ENCODE results near the gene VIT. TPM values are rescaled to one million over a fixed set of nuclear protein-coding genes. Genes with fewer than 3 reads are reported as not detected.

The VIT gene
- polyA plus RNA-seq, 1 of the 3 experiments (the other 2 are of a cell fraction) = not detected

GRCh38 chr2:36753706-36754221 lies 57.3 kb downstream of the VIT start:
- peaks cover 19% of the 10 kb centered on the region; the same call in 1 of the 2 replicates for H3K27me3 ChIP-seq (ENCODE audit: insufficient read depth)
- H3K79me2 ChIP-seq (ENCODE audit: insufficient read depth) = no peaks in the 10 kb centered on the region
- no peaks in the 10 kb centered on the region for H3K9me2 ChIP-seq
- H4K20me1 ChIP-seq (ENCODE audit: insufficient read depth) = no peaks in the 10 kb centered on the region
- TF ChIP-seq CHD2 (IDR thresholded peaks at IDR 0.05; ENCODE audit: low read length, partially characterized antibody) (no peak), TAF1 (IDR thresholded peaks at IDR 0.05; ENCODE audit: borderline replicate concordance, low read depth, low read length) (no peak), FOSL2 (IDR thresholded peaks at IDR 0.05; ENCODE audit: borderline replicate concordance, low read depth) (no peak), RXRA (IDR thresholded peaks at IDR 0.05; ENCODE audit: borderline replicate concordance, low read depth) (no peak)
- H3K9me3 ChIP-seq = no peaks in the 10 kb centered on the region
- WGBS (ENCODE audit: low lambda C conversion rate) = 26% methylated on average over 5 of the region's 5 CpGs
- CTCF ChIA-PET = no interaction called here
- POLR2A ChIA-PET = no interaction called here
- H3K4me3 ChIP-seq (ENCODE audit: low read depth in 2 of 2, low read length in 1 of 2) = no peak overlapping the region
- H3K36me3 ChIP-seq (replicated peaks in 1 of 2; ENCODE audit: control insufficient read depth in 1 of 2, insufficient read depth in 2 of 2, low read length in 1 of 2) = no peaks in the 10 kb centered on the region
- no peaks in the 10 kb centered on the region for H3F3A ChIP-seq (replicated peaks; ENCODE audit: insufficient read depth)
- H3K4me2 ChIP-seq = no peak overlapping the region
- DNase-seq = no peak
- H3K4me1 ChIP-seq (ENCODE audit: control insufficient read depth in 1 of 2, insufficient read depth in 2 of 2, low read depth in 1 of 2, low read length in 1 of 2) = no peaks in the 10 kb centered on the region
- no peak overlapping the region for H3K9ac ChIP-seq
- no peak overlapping the region for H3K27ac ChIP-seq (ENCODE audit: low read depth in 2 of 2, low read length in 1 of 2)
- H2AFZ ChIP-seq (ENCODE audit: low read depth) = no peak overlapping the region

GRCh38 chr2:36754578-36754977 lies 58.1 kb downstream of the VIT start:
- Histone ChIP-seq H3K36me3 (replicated peaks in 1 of 2; ENCODE audit: control insufficient read depth in 1 of 2, insufficient read depth in 2 of 2, low read length in 1 of 2) (no peaks in the 10 kb centered on the region), H3F3A (replicated peaks; ENCODE audit: insufficient read depth) (no peaks in the 10 kb centered on the region), H3K4me2 (no peak overlapping the region), H4K20me1 (ENCODE audit: insufficient read depth) (no peaks in the 10 kb centered on the region), H3K9ac (no peak overlapping the region), H3K9me3 (no peaks in the 10 kb centered on the region), H3K27ac (ENCODE audit: low read depth in 2 of 2, low read length in 1 of 2) (no peak overlapping the region), H3K79me2 (ENCODE audit: insufficient read depth) (no peaks in the 10 kb centered on the region), H3K9me2 (no peaks in the 10 kb centered on the region), H2AFZ (ENCODE audit: low read depth) (no peak overlapping the region), H3K4me1 (ENCODE audit: control insufficient read depth in 1 of 2, insufficient read depth in 2 of 2, low read depth in 1 of 2, low read length in 1 of 2) (no peaks in the 10 kb centered on the region; a peak in 1 of 4 replicates), H3K4me3 (ENCODE audit: low read depth in 2 of 2, low read length in 1 of 2) (no peak overlapping the region), H3K27me3 (ENCODE audit: insufficient read depth) (peaks cover 19% of the 10 kb centered on the region; the same call in 1 of the 2 replicates)
- ChIA-PET POLR2A (no interaction called here), CTCF (interaction anchor here (0.7 to 1.3 kb wide), 3 partner anchors 16 to 402 kb away, joined by 3 to 4 read pairs (median 4); no protein-coding TSS in a partner anchor)
- WGBS (ENCODE audit: low lambda C conversion rate) = 79% methylated on average over 3 of the region's 3 CpGs
- TF ChIP-seq MAX (IDR thresholded peaks at IDR 0.05; ENCODE audit: low read depth) (no peak), EZH2phosphoT487 (IDR thresholded peaks at IDR 0.05; ENCODE audit: borderline replicate concordance, low read depth) (no peak), USF2 (IDR thresholded peaks at IDR 0.05; ENCODE audit: borderline replicate concordance, low read depth, low read length) (no peak), MXI1 (IDR thresholded peaks at IDR 0.05; ENCODE audit: low read depth, low read length) (no peak), RAD21 (IDR thresholded peaks at IDR 0.05; ENCODE audit: low read length) (no peak), TEAD4 (IDR thresholded peaks at IDR 0.05; ENCODE audit: borderline replicate concordance, insufficient read depth) (no peak), NRF1 (IDR thresholded peaks at IDR 0.05; ENCODE audit: low read depth, low read length) (no peak)
- no peak for DNase-seq

Measured in SK-N-SH (cell line).